ENCODE measurements around the gene AOAH. TPM values are rescaled to one million over a fixed set of nuclear protein-coding genes. Genes with fewer than 3 reads are reported as not detected.

AOAH gene
- total RNA-seq, 1 donor from 2014 or later = 0.28 TPM

- Mint-ChIP-seq H3K9me3 (ENCODE audit: unreplicated experiment) (peaks cover 4% of the 10 kb centered on the region), H3K4me1 (ENCODE audit: unreplicated experiment) (no peaks in the 10 kb centered on the region), H3K4me3 (ENCODE audit: unreplicated experiment) (no peak overlapping the region), H3K36me3 (ENCODE audit: low read depth, unreplicated experiment) (no peaks in the 10 kb centered on the region), H3K27me3 (ENCODE audit: unreplicated experiment) (peaks cover 2% of the 10 kb centered on the region), H3K27ac (ENCODE audit: unreplicated experiment) (no peak overlapping the region)
- DNase-seq (ENCODE audit: low spot score) = no peak
- no peak for TF ChIP-seq CTCF (IDR thresholded peaks at IDR 0.05; ENCODE audit: unreplicated experiment)
Measured at GRCh38 chr7:36747280-36748016, 23.2 kb upstream of the AOAH start.

GRCh38 chr7:36746347-36746746, 22.1 kb upstream of the AOAH start:
- H3K27me3 Mint-ChIP-seq (ENCODE audit: unreplicated experiment) = peaks cover 2% of the 10 kb centered on the region
- H3K36me3 Mint-ChIP-seq (ENCODE audit: low read depth, unreplicated experiment) = no peaks in the 10 kb centered on the region
- peaks cover 4% of the 10 kb centered on the region for H3K9me3 Mint-ChIP-seq (ENCODE audit: unreplicated experiment)
- H3K27ac Mint-ChIP-seq (ENCODE audit: unreplicated experiment) = no peak overlapping the region
- no peak for TF ChIP-seq CTCF (IDR thresholded peaks at IDR 0.05; ENCODE audit: unreplicated experiment)
- no peaks in the 10 kb centered on the region for H3K4me1 Mint-ChIP-seq (ENCODE audit: unreplicated experiment)
- H3K4me3 Mint-ChIP-seq (ENCODE audit: unreplicated experiment) = no peak overlapping the region
- DNase-seq (ENCODE audit: low spot score) = no peak

- DNase-seq (ENCODE audit: low spot score) = no peak
- H3K27ac Mint-ChIP-seq (ENCODE audit: unreplicated experiment) = no peak overlapping the region
- H3K4me3 Mint-ChIP-seq (ENCODE audit: unreplicated experiment) = no peak overlapping the region
- no peaks in the 10 kb centered on the region for H3K36me3 Mint-ChIP-seq (ENCODE audit: low read depth, unreplicated experiment)
- H3K4me1 Mint-ChIP-seq (ENCODE audit: unreplicated experiment) = peaks cover 9% of the 10 kb centered on the region
- H3K27me3 Mint-ChIP-seq (ENCODE audit: unreplicated experiment) = peaks cover 4% of the 10 kb centered on the region
- TF ChIP-seq CTCF (IDR thresholded peaks at IDR 0.05; ENCODE audit: unreplicated experiment) = no peak
- H3K9me3 Mint-ChIP-seq (ENCODE audit: unreplicated experiment) = peaks cover 4% of the 10 kb centered on the region
Measured at GRCh38 chr7:36742911-36743775, 18.8 kb upstream of the AOAH start.

GRCh38 chr7:36741866-36742265, 17.6 kb upstream of the AOAH start:
- no peak for DNase-seq (ENCODE audit: low spot score)
- no peak for TF ChIP-seq CTCF (IDR thresholded peaks at IDR 0.05; ENCODE audit: unreplicated experiment)
- Mint-ChIP-seq H3K27ac (ENCODE audit: unreplicated experiment) (no peak overlapping the region), H3K4me3 (ENCODE audit: unreplicated experiment) (no peak overlapping the region), H3K9me3 (ENCODE audit: unreplicated experiment) (peaks cover 4% of the 10 kb centered on the region), H3K4me1 (ENCODE audit: unreplicated experiment) (peaks cover 11% of the 10 kb centered on the region), H3K36me3 (ENCODE audit: low read depth, unreplicated experiment) (no peaks in the 10 kb centered on the region), H3K27me3 (ENCODE audit: unreplicated experiment) (peaks cover 2% of the 10 kb centered on the region)

GRCh38 chr7:36739351-36739750, 15.1 kb upstream of the AOAH start:
- H3K36me3 Mint-ChIP-seq (ENCODE audit: low read depth, unreplicated experiment) = no peaks in the 10 kb centered on the region
- H3K27ac Mint-ChIP-seq (ENCODE audit: unreplicated experiment) = no peak overlapping the region
- H3K9me3 Mint-ChIP-seq (ENCODE audit: unreplicated experiment) = peaks cover 4% of the 10 kb centered on the region
- H3K4me1 Mint-ChIP-seq (ENCODE audit: unreplicated experiment) = peaks cover 17% of the 10 kb centered on the region
- no peak for TF ChIP-seq CTCF (IDR thresholded peaks at IDR 0.05; ENCODE audit: unreplicated experiment)
- DNase-seq (ENCODE audit: low spot score) = no peak
- H3K27me3 Mint-ChIP-seq (ENCODE audit: unreplicated experiment) = peaks cover 2% of the 10 kb centered on the region
- no peak overlapping the region for H3K4me3 Mint-ChIP-seq (ENCODE audit: unreplicated experiment)

All from endothelial cell (in vitro differentiated cells).